Measurements from ENCODE around the gene KLF1.

Gene KLF1

GRCh38 chr19:12838886-12839756, 47.9 kb downstream of the KLF1 start:
- DNase-seq (ENCODE audit: low read depth in 3 of 3, low spot score in 1 of 3), result no peak

- DNase-seq (ENCODE audit: low read depth in 3 of 3, low spot score in 1 of 3), result peak in 1 of 3 donors; percentile 33
Observed at GRCh38 chr19:12838182-12838885, 48.7 kb downstream of the KLF1 start, which contains the start of gene MAST1. TSS of gene MAST1 (plus strand) at chr19:12838515. CDS start at chr19:12838573, 58 bp downstream.

GRCh38 chr19:12837225-12837624, 49.8 kb downstream of the KLF1 start:
- DNase-seq (ENCODE audit: low read depth in 3 of 3, low spot score in 1 of 3), result no peak

- no peak for DNase-seq (ENCODE audit: low read depth in 3 of 3, low spot score in 1 of 3)
Observed at GRCh38 chr19:12836529-12836863, 50.5 kb downstream of the KLF1 start.

GRCh38 chr19:12834976-12835757, 51.8 kb downstream of the KLF1 start:
- no peak for DNase-seq (ENCODE audit: low read depth in 3 of 3, low spot score in 1 of 3)

- DNase-seq (ENCODE audit: low read depth in 3 of 3, low spot score in 1 of 3), result no peak
Observed at GRCh38 chr19:12834566-12834943, 52.4 kb downstream of the KLF1 start, which contains the start of gene RTBDN. TSS of gene RTBDN (minus strand) at chr19:12834579. CDS start at chr19:12829979, 4,600 bp downstream.
